ENCODE data around the gene JADE2. TPM values are rescaled to one million over a fixed set of nuclear protein-coding genes. Genes with fewer than 3 reads are reported as not detected.

The JADE2 gene
- polyA plus RNA-seq, 2 of the 4 experiments (the other 2 are of a cell fraction), result 24.0 to 27.1 TPM

GRCh38 chr5:134584662-134585061, 59.2 kb downstream of the JADE2 start:
- TF ChIP-seq KDM1A (IDR thresholded peaks at IDR 0.05; ENCODE audit: low read depth) (no peak), HES2 (IDR thresholded peaks at IDR 0.05) (no peak), EHMT2 (IDR thresholded peaks at IDR 0.05; ENCODE audit: low read depth) (no peak), CHD4 (IDR thresholded peaks at IDR 0.05; ENCODE audit: borderline replicate concordance) (no peak), NR3C1 (IDR thresholded peaks at IDR 0.05) (no peak)
- ChIA-PET POLR2A (interaction anchor here (0.6 kb wide), 1 partner anchor 358 kb away, joined by 3 read pairs; no protein-coding TSS in a partner anchor), CTCF (interaction anchor here (0.6 to 7.1 kb wide), 7 partner anchors 13 to 281 kb away, joined by 3 to 52 read pairs (median 4); partner anchors contain the start of genes CDKN2AIPNL and JADE2)
- Histone ChIP-seq H3K9me3 (no peaks in the 10 kb centered on the region), H3K4me2 (no peak overlapping the region), H3K4me3 (no peak overlapping the region), H3K27ac (no peak overlapping the region), H3K4me1 (peaks cover 7% of the 10 kb centered on the region; the same call in 1 of the 3 replicates)
- ATAC-seq (no peak), DNase-seq (ENCODE audit: low read depth in 1 of 2, low spot score in 1 of 2) (no peak), FAIRE-seq (no peak)
- WGBS (ENCODE audit: missing lambda C conversion rate), result 83% methylated on average over 3 of the region's 3 CpGs

GRCh38 chr5:134585966-134586365, 60.5 kb downstream of the JADE2 start:
- CTCF ChIA-PET, result interaction anchor here (0.6 to 7.1 kb wide), 23 partner anchors 8 to 401 kb away, joined by 3 to 52 read pairs (median 7); partner anchors contain the start of genes CDKN2AIPNL and JADE2
- TF ChIP-seq RNF2 (IDR thresholded peaks at IDR 0.05; ENCODE audit: borderline replicate concordance, low read depth), result no peak
- TF ChIP-seq E2F6 (IDR thresholded peaks at IDR 0.05; ENCODE audit: borderline replicate concordance, low read depth), result no peak
- TF ChIP-seq CBX2 (IDR thresholded peaks at IDR 0.05; ENCODE audit: borderline replicate concordance, low read depth), result no peak
- TF ChIP-seq ESRRA (IDR thresholded peaks at IDR 0.05; ENCODE audit: borderline replicate concordance, low read length), result no peak
- TF ChIP-seq BCL3 (IDR thresholded peaks at IDR 0.05), result no peak
- TF ChIP-seq MYC (IDR thresholded peaks at IDR 0.05; ENCODE audit: borderline replicate concordance, low read length), result no peak
- TF ChIP-seq FOXS1 (CRISPR knock-in tag; IDR thresholded peaks at IDR 0.05), result no peak
- no peak for TF ChIP-seq REST (IDR thresholded peaks at IDR 0.05)
- no peak for TF ChIP-seq HEYL (CRISPR knock-in tag; IDR thresholded peaks at IDR 0.05)
- no peak for TF ChIP-seq ZNF302 (CRISPR knock-in tag; IDR thresholded peaks at IDR 0.05)
- no peak for TF ChIP-seq HMGXB4 (CRISPR knock-in tag; IDR thresholded peaks at IDR 0.05; ENCODE audit: borderline replicate concordance)
- no peak for TF ChIP-seq EHMT2 (IDR thresholded peaks at IDR 0.05; ENCODE audit: low read depth)
- TF ChIP-seq ZFP36 (IDR thresholded peaks at IDR 0.05; ENCODE audit: borderline replicate concordance, partially characterized antibody), result no peak
- no peak for TF ChIP-seq RFX5 (IDR thresholded peaks at IDR 0.05)
- no peak for TF ChIP-seq KDM5A (IDR thresholded peaks at IDR 0.05)
- TF ChIP-seq JUN (IDR thresholded peaks at IDR 0.05), result no peak
- no peak for TF ChIP-seq EP300 (IDR thresholded peaks at IDR 0.05)
- TF ChIP-seq PHF8 (IDR thresholded peaks at IDR 0.05; ENCODE audit: borderline replicate concordance, low read depth), result no peak
- no peak for TF ChIP-seq SMC3 (IDR thresholded peaks at IDR 0.05)
- no peak for TF ChIP-seq HOXB5 (CRISPR knock-in tag; IDR thresholded peaks at IDR 0.05)

More at GRCh38 chr5:134585966-134586365, 60.5 kb downstream of the JADE2 start:
- POLR2A ChIA-PET, result no interaction called here
- DNase-seq (ENCODE audit: low read depth in 1 of 2, low spot score in 1 of 2), result no peak
- ATAC-seq, result no peak
- Histone ChIP-seq H3K4me3 (no peak overlapping the region), H3K27ac (no peak overlapping the region), H3K4me1 (peaks cover 7% of the 10 kb centered on the region; the same call in 1 of the 3 replicates), H3K9me3 (no peaks in the 10 kb centered on the region), H3K4me2 (no peak overlapping the region)
- 100% methylated on average over 1 of the region's 2 CpGs for WGBS (ENCODE audit: missing lambda C conversion rate)
- FAIRE-seq, result no peak

All from A549 (cell line).